ENCODE measurements around the gene UCP2.

UCP2 gene

GRCh38 chr11:73972620-73973449 lies 9.8 kb downstream of the UCP2 start:
- no peak for DNase-seq (ENCODE audit: low read depth in 1 of 2, low spot score in 1 of 2)

- no peak for DNase-seq (ENCODE audit: low read depth in 1 of 2, low spot score in 1 of 2)
Measured at GRCh38 chr11:73972187-73972586, 10.5 kb downstream of the UCP2 start.

GRCh38 chr11:73971175-73971719 lies 11.4 kb downstream of the UCP2 start:
- no peak for DNase-seq (ENCODE audit: low read depth in 1 of 2, low spot score in 1 of 2)

- DNase-seq (ENCODE audit: low read depth in 1 of 2, low spot score in 1 of 2): no peak
Measured at GRCh38 chr11:73969991-73970800, 12.4 kb downstream of the UCP2 start.

- DNase-seq (ENCODE audit: low read depth in 1 of 2, low spot score in 1 of 2): no peak
Measured at GRCh38 chr11:73969091-73969490, 13.6 kb downstream of the UCP2 start.

GRCh38 chr11:73968356-73968966 lies 14.2 kb downstream of the UCP2 start:
- no peak for DNase-seq (ENCODE audit: low read depth in 1 of 2, low spot score in 1 of 2)

GRCh38 chr11:73965764-73966121 lies 16.9 kb downstream of the UCP2 start:
- no peak for DNase-seq (ENCODE audit: low read depth in 1 of 2, low spot score in 1 of 2)

- no peak for DNase-seq (ENCODE audit: low read depth in 1 of 2, low spot score in 1 of 2)
Measured at GRCh38 chr11:73965076-73965763, 17.4 kb downstream of the UCP2 start.

- DNase-seq (ENCODE audit: low read depth in 1 of 2, low spot score in 1 of 2): no peak
Measured at GRCh38 chr11:73963861-73964260, 18.8 kb downstream of the UCP2 start.

GRCh38 chr11:73962101-73962705 lies 20.4 kb downstream of the UCP2 start:
- DNase-seq (ENCODE audit: low read depth in 1 of 2, low spot score in 1 of 2): no peak

- DNase-seq (ENCODE audit: low read depth in 1 of 2, low spot score in 1 of 2): no peak
Measured at GRCh38 chr11:73961321-73961720, 21.3 kb downstream of the UCP2 start.

GRCh38 chr11:73958521-73959141 lies 24.0 kb downstream of the UCP2 start:
- DNase-seq (ENCODE audit: low read depth in 1 of 2, low spot score in 1 of 2): no peak

GRCh38 chr11:73957654-73958361 lies 24.8 kb downstream of the UCP2 start:
- DNase-seq (ENCODE audit: low read depth in 1 of 2, low spot score in 1 of 2): no peak

- no peak for DNase-seq (ENCODE audit: low read depth in 1 of 2, low spot score in 1 of 2)
Measured at GRCh38 chr11:73956876-73957653, 25.6 kb downstream of the UCP2 start.

GRCh38 chr11:73951797-73952196 lies 30.8 kb downstream of the UCP2 start:
- DNase-seq (ENCODE audit: low read depth in 1 of 2, low spot score in 1 of 2): no peak

GRCh38 chr11:73950869-73951710 lies 31.6 kb downstream of the UCP2 start, which contains the start of gene DNAJB13:
TSS of gene DNAJB13 (plus strand) at chr11:73951026. CDS start at chr11:73951070, 44 bp downstream.
- no peak for DNase-seq (ENCODE audit: low read depth in 1 of 2, low spot score in 1 of 2)

- no peak for DNase-seq (ENCODE audit: low read depth in 1 of 2, low spot score in 1 of 2)
Measured at GRCh38 chr11:73949912-73950311, 32.7 kb downstream of the UCP2 start.

GRCh38 chr11:73949246-73949645 lies 33.4 kb downstream of the UCP2 start:
- DNase-seq (ENCODE audit: low read depth in 1 of 2, low spot score in 1 of 2): no peak
